ENCODE measurements around the gene DHX35.
A peak's percentile ranks its signal among the peaks of the same experiment; 100 is the strongest.

DHX35 gene

GRCh38 chr20:39047417-39047985 lies 85.4 kb downstream of the DHX35 start:
- no peak for ATAC-seq (ENCODE audit: low read depth)
- Histone ChIP-seq H3K9me3 (ENCODE audit: severe bottlenecking) (no peaks in the 10 kb centered on the region), H3K27ac (ENCODE audit: poor library complexity, severe bottlenecking) (no peak overlapping the region), H3K27me3 (ENCODE audit: insufficient read depth, poor library complexity, severe bottlenecking) (no peaks in the 10 kb centered on the region), H3K36me3 (ENCODE audit: low read depth) (no peaks in the 10 kb centered on the region), H3K4me3 (ENCODE audit: severe bottlenecking) (no peak overlapping the region), H3K4me1 (ENCODE audit: insufficient read depth, poor library complexity, severe bottlenecking) (peaks cover 3% of the 10 kb centered on the region)
- no peak for TF ChIP-seq CTCF (IDR thresholded peaks at IDR 0.05; ENCODE audit: poor library complexity, severe bottlenecking)
- peak; percentile 72 for DNase-seq (ENCODE audit: low spot score)

GRCh38 chr20:39048000-39048696 lies 86.0 kb downstream of the DHX35 start:
- Histone ChIP-seq H3K9me3 (ENCODE audit: severe bottlenecking) (no peaks in the 10 kb centered on the region), H3K4me1 (ENCODE audit: insufficient read depth, poor library complexity, severe bottlenecking) (no peaks in the 10 kb centered on the region), H3K4me3 (ENCODE audit: severe bottlenecking) (no peak overlapping the region), H3K27ac (ENCODE audit: poor library complexity, severe bottlenecking) (no peak overlapping the region), H3K27me3 (ENCODE audit: insufficient read depth, poor library complexity, severe bottlenecking) (no peaks in the 10 kb centered on the region), H3K36me3 (ENCODE audit: low read depth) (no peaks in the 10 kb centered on the region)
- DNase-seq (ENCODE audit: low spot score) (peak; percentile 92), ATAC-seq (ENCODE audit: low read depth) (peak; percentile 80)
- peak; percentile 100 for TF ChIP-seq CTCF (IDR thresholded peaks at IDR 0.05; ENCODE audit: poor library complexity, severe bottlenecking)

GRCh38 chr20:39049148-39049547 lies 87.0 kb downstream of the DHX35 start:
- H3K27ac ChIP-seq (ENCODE audit: poor library complexity, severe bottlenecking) = no peak overlapping the region
- H3K36me3 ChIP-seq (ENCODE audit: low read depth) = no peaks in the 10 kb centered on the region
- ATAC-seq (ENCODE audit: low read depth) = no peak
- no peaks in the 10 kb centered on the region for H3K9me3 ChIP-seq (ENCODE audit: severe bottlenecking)
- DNase-seq (ENCODE audit: low spot score) = peak; percentile 69
- no peak for TF ChIP-seq CTCF (IDR thresholded peaks at IDR 0.05; ENCODE audit: poor library complexity, severe bottlenecking)
- H3K27me3 ChIP-seq (ENCODE audit: insufficient read depth, poor library complexity, severe bottlenecking) = no peaks in the 10 kb centered on the region
- no peaks in the 10 kb centered on the region for H3K4me1 ChIP-seq (ENCODE audit: insufficient read depth, poor library complexity, severe bottlenecking)
- no peak overlapping the region for H3K4me3 ChIP-seq (ENCODE audit: severe bottlenecking)

GRCh38 chr20:39049684-39050554 lies 87.8 kb downstream of the DHX35 start:
- Histone ChIP-seq H3K4me3 (ENCODE audit: severe bottlenecking) (peak overlapping the region; percentile 46), H3K27me3 (ENCODE audit: insufficient read depth, poor library complexity, severe bottlenecking) (peaks cover 4% of the 10 kb centered on the region), H3K4me1 (ENCODE audit: insufficient read depth, poor library complexity, severe bottlenecking) (no peaks in the 10 kb centered on the region), H3K36me3 (ENCODE audit: low read depth) (no peaks in the 10 kb centered on the region), H3K9me3 (ENCODE audit: severe bottlenecking) (no peaks in the 10 kb centered on the region), H3K27ac (ENCODE audit: poor library complexity, severe bottlenecking) (no peak overlapping the region)
- ATAC-seq (ENCODE audit: low read depth) (peak; percentile 77), DNase-seq (ENCODE audit: low spot score) (peak; percentile 87)
- peak; percentile 100 for TF ChIP-seq CTCF (IDR thresholded peaks at IDR 0.05; ENCODE audit: poor library complexity, severe bottlenecking)

Data from RWPE2 (cell line).